ENCODE results near the gene OSBPL5. TPM values are rescaled to one million over a fixed set of nuclear protein-coding genes. Genes with fewer than 3 reads are reported as not detected.

OSBPL5 gene
- total RNA-seq, 1 experiment from 2014 or later, result 6.4 TPM

DNA sequence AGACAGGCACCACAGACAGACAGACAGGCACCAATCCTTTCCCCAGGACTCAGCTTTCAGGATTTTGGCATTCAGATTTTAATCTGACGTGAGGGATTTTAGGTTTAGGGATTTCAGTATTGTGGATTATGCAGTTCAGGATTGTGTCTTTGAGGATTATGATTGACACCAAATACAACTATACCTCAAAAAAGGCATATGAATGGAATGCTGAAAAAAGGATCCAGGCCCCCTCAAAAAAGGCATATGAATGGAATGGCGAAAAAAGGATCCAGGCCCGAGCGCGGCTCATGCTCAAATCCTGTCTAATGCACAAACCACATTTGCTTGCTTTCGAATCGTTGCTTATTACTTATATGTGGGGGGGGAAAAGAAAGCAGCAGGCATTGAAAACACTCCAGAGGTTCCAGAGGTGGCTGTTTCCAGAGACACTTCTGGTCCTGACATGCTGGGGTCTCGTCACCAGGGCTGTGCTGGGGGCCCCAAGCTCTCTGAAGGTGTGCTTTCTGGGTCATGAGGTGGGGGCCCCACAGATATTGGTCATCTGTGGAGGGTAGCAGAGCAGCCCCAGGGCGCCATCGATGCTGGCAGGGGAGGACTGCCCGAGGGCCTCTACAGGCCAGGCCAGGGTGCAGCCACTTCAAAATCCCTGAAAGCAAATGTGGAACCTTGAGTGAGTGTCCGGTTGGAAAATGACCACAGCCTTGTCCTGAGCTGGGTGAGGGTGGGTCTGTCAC is 16.8 kb upstream of the OSBPL5 start:
- H3K79me2 ChIP-seq (ENCODE audit: low read depth), result no peaks in the 10 kb centered on the region
- ChIA-PET POLR2A (ENCODE audit: unreplicated experiment) (no interaction called here), CTCF (no interaction called here)
- no TSS peak for BruUV-seq (replicated peaks)
- H3K27ac ChIP-seq, result no peak overlapping the region
- no peaks in the 10 kb centered on the region for H3F3A ChIP-seq (ENCODE audit: insufficient read depth, low read depth)
- no peaks in the 10 kb centered on the region for H3K4me1 ChIP-seq (replicated peaks; ENCODE audit: insufficient read depth)
- no peaks in the 10 kb centered on the region for H3K9me2 ChIP-seq (ENCODE audit: insufficient read depth)
- H4K20me1 ChIP-seq (ENCODE audit: insufficient read depth), result no peaks in the 10 kb centered on the region
- H3K36me3 ChIP-seq (ENCODE audit: low read depth), result no peaks in the 10 kb centered on the region
- H3K27me3 ChIP-seq (ENCODE audit: insufficient read depth, low read depth), result peaks cover 10% of the 10 kb centered on the region; the same call in 1 of the 2 replicates
- H3K4me3 ChIP-seq, result no peak overlapping the region
- H2AFZ ChIP-seq, result no peak overlapping the region
- no peak for TF ChIP-seq CTCF (conservative IDR thresholded peaks at IDR 0.05)
- no peak for TF ChIP-seq EZH2 (IDR thresholded peaks at IDR 0.05; ENCODE audit: low read depth)
- DNase-seq, result no peak
- intact Hi-C loops (cut with micrococcal nuclease; ENCODE audit: unreplicated experiment), result no loop called here
- no peaks in the 10 kb centered on the region for H3K9me3 ChIP-seq (ENCODE audit: insufficient read depth, low read depth)
- no peak overlapping the region for H3K4me2 ChIP-seq

DNA sequence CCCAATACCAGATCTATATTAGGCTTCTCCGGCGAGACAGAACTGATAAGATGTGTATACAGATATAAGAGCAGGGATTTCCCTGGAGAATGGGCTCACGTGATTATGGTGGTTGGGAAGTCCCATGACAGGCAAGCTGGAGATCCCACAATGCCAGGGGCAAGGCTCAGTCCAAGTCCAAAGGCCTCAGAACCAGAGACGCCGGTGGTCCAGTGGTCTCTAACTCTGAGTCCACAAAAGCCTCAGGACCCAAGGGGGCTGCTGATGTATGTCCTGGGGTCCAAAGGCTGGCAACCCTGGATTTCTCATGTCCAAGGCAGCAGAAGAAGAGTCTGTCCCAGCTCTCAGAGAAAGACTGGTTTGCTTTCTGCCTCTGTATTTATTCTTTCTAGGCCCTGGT is 15.8 kb upstream of the OSBPL5 start:
- no peaks in the 10 kb centered on the region for H3K9me2 ChIP-seq (ENCODE audit: insufficient read depth)
- H3F3A ChIP-seq (ENCODE audit: insufficient read depth, low read depth), result no peaks in the 10 kb centered on the region
- no peaks in the 10 kb centered on the region for H3K79me2 ChIP-seq (ENCODE audit: low read depth)
- H3K4me3 ChIP-seq, result no peak overlapping the region
- no peak overlapping the region for H3K27ac ChIP-seq
- no peak for DNase-seq
- ChIA-PET POLR2A (ENCODE audit: unreplicated experiment) (no interaction called here), CTCF (no interaction called here)
- no peaks in the 10 kb centered on the region for H4K20me1 ChIP-seq (ENCODE audit: insufficient read depth)
- 0 out of 2 replicates have a peak, but pooled peaks cover 6% of the 10 kb centered on the region for H3K27me3 ChIP-seq (ENCODE audit: insufficient read depth, low read depth)
- H3K4me2 ChIP-seq, result no peak overlapping the region
- no peaks in the 10 kb centered on the region for H3K4me1 ChIP-seq (replicated peaks; ENCODE audit: insufficient read depth)
- no peak for TF ChIP-seq CTCF (conservative IDR thresholded peaks at IDR 0.05)
- TF ChIP-seq EZH2 (IDR thresholded peaks at IDR 0.05; ENCODE audit: low read depth), result no peak
- intact Hi-C loops (cut with micrococcal nuclease; ENCODE audit: unreplicated experiment), result no loop called here
- no peaks in the 10 kb centered on the region for H3K36me3 ChIP-seq (ENCODE audit: low read depth)
- BruUV-seq (replicated peaks), result no TSS peak
- H3K9me3 ChIP-seq (ENCODE audit: insufficient read depth, low read depth), result no peaks in the 10 kb centered on the region
- no peak overlapping the region for H2AFZ ChIP-seq

DNA sequence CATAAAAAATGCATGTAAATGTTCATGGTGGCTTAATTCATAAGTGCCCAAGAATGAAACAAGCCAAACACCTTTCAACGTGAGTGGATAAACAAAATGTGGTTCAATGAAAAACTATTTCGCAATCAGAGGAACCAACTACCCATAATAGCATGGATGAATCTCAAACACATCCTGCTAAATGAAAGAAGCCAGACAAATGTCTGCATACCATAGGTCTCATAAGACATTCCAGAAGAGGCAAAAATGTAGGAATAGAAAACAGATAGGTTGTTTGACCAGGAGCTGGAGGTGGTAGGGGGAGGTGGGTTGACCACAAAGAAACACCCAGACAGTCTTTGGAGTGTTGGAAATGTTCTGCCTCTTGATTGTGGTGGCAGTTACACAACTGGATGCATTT is 13.2 kb upstream of the OSBPL5 start:
- ChIA-PET POLR2A (ENCODE audit: unreplicated experiment) (no interaction called here), CTCF (no interaction called here)

More for the DNA sequence above, 13.2 kb upstream of the OSBPL5 start:
- Histone ChIP-seq H2AFZ (no peak overlapping the region), H3F3A (ENCODE audit: insufficient read depth, low read depth) (no peaks in the 10 kb centered on the region), H3K4me3 (no peak overlapping the region), H3K4me1 (replicated peaks; ENCODE audit: insufficient read depth) (no peaks in the 10 kb centered on the region), H3K79me2 (ENCODE audit: low read depth) (no peaks in the 10 kb centered on the region), H4K20me1 (ENCODE audit: insufficient read depth) (no peaks in the 10 kb centered on the region), H3K36me3 (ENCODE audit: low read depth) (no peaks in the 10 kb centered on the region), H3K27ac (no peak overlapping the region), H3K27me3 (ENCODE audit: insufficient read depth, low read depth) (no peaks in the 10 kb centered on the region), H3K9me2 (ENCODE audit: insufficient read depth) (no peaks in the 10 kb centered on the region), H3K9me3 (ENCODE audit: insufficient read depth, low read depth) (no peaks in the 10 kb centered on the region), H3K4me2 (no peak overlapping the region)
- intact Hi-C loops (cut with micrococcal nuclease; ENCODE audit: unreplicated experiment), result no loop called here
- no TSS peak for BruUV-seq (replicated peaks)
- TF ChIP-seq EZH2 (IDR thresholded peaks at IDR 0.05; ENCODE audit: low read depth), result no peak
- TF ChIP-seq CTCF (conservative IDR thresholded peaks at IDR 0.05), result no peak
- no peak for DNase-seq
